Right ventricle myocardium inferior (tissue), 1 donor: ENCODE results near the gene UNC13A. TPM values are rescaled to one million over a fixed set of nuclear protein-coding genes. Genes with fewer than 3 reads are reported as not detected.

ENCODE experiments used
- ATAC-seq: fragments of 200-7000 bp; cut with Tn5 transposase; one replicate; pipeline ENCODE4 v1.9.1; 2020; ENCODE audit warnings: mild to moderate bottlenecking, moderate library complexity
- DNase-seq: peaks from one replicate; pipeline ENCODE4 v3.0.0; 2021; ENCODE audit errors: missing footprints
- intact Hi-C: fragments of 100-400 bp; cut with DNase I; formaldehyde crosslinking; loops from one replicate; pipeline ENCODE4 v1.11.0; 2022
- long read RNA-seq: library from polyadenylated mRNA; unstranded; transcript quantifications from one replicate; pipeline ENCODE4 v2.0.0, GENCODE V29; 2021
- total RNA-seq: library from RNA; stranded (reverse); fragmentation: NEBNext Ultra II Directional; extraction: Animal tissue kit (Norgen Biotek cat#: 25700); gene quantifications from one replicate; pipeline ENCODE4 v1.2.1, GENCODE V29; 2021
- donor health status: DM: no; HTN: yes; CAD: no; lungs with severe emphysema.

The UNC13A gene
- total RNA-seq, result 0.03 TPM
- long read RNA-seq, result 0 reads

GRCh38 chr19:17687857-17688784 lies at the start of gene UNC13A:
Gene UNC13A, minus strand, starts transcription at chr19:17688354. Its CDS starts 155 bp downstream, at chr19:17688199.
- DNase-seq, result peak; percentile 68
- ATAC-seq, result peak; percentile 72
- intact Hi-C loops, result no loop called here

- ATAC-seq (no peak), DNase-seq (no peak)
- intact Hi-C loops, result no loop called here
Observed at GRCh38 chr19:17737690-17738153, 49.6 kb upstream of the UNC13A start.

- intact Hi-C loops, result no loop called here
- ATAC-seq, result no peak
- DNase-seq, result no peak
Observed at GRCh38 chr19:17735410-17735809, 47.3 kb upstream of the UNC13A start.

- intact Hi-C loops, result no loop called here
- DNase-seq (no peak), ATAC-seq (no peak)
Observed at GRCh38 chr19:17734146-17734545, 46.0 kb upstream of the UNC13A start.

GRCh38 chr19:17733127-17733526 lies 45.0 kb upstream of the UNC13A start:
- DNase-seq, result no peak
- intact Hi-C loops, result no loop called here
- no peak for ATAC-seq

- ATAC-seq (no peak), DNase-seq (no peak)
- intact Hi-C loops, result no loop called here
Observed at GRCh38 chr19:17727843-17728242, 39.7 kb upstream of the UNC13A start.

GRCh38 chr19:17726964-17727773 lies 39.0 kb upstream of the UNC13A start:
- DNase-seq (no peak), ATAC-seq (peak; percentile 21)
- intact Hi-C loops, result no loop called here

- intact Hi-C loops, result no loop called here
- no peak for ATAC-seq
- DNase-seq, result no peak
Observed at GRCh38 chr19:17726136-17726741, 38.1 kb upstream of the UNC13A start.

- intact Hi-C loops, result no loop called here
- no peak for DNase-seq
- ATAC-seq, result no peak
Observed at GRCh38 chr19:17725422-17726078, 37.4 kb upstream of the UNC13A start.

- ATAC-seq, result no peak
- intact Hi-C loops, result no loop called here
- no peak for DNase-seq
Observed at GRCh38 chr19:17724655-17725054, 36.5 kb upstream of the UNC13A start.

- no peak for DNase-seq
- intact Hi-C loops, result no loop called here
- ATAC-seq, result no peak
Observed at GRCh38 chr19:17722655-17723240, 34.6 kb upstream of the UNC13A start.

- intact Hi-C loops, result no loop called here
- ATAC-seq (peak; percentile 33), DNase-seq (peak; percentile 79)
Observed at GRCh38 chr19:17721821-17722220, 33.7 kb upstream of the UNC13A start.

- DNase-seq (no peak), ATAC-seq (no peak)
- intact Hi-C loops, result no loop called here
Observed at GRCh38 chr19:17721111-17721628, 33.0 kb upstream of the UNC13A start.

GRCh38 chr19:17720440-17720839 lies 32.3 kb upstream of the UNC13A start:
- intact Hi-C loops, result no loop called here
- ATAC-seq, result no peak
- DNase-seq, result no peak

GRCh38 chr19:17719730-17720400 lies 31.7 kb upstream of the UNC13A start:
- intact Hi-C loops, result loop anchor here (10.0 kb wide), 1 partner anchor 135 kb away; the partner anchor contains the start of gene RPL18A
- DNase-seq, result no peak

GRCh38 chr19:17718947-17719711 lies 31.0 kb upstream of the UNC13A start, which contains the start of gene MAP1S:
Gene MAP1S, plus strand, starts transcription at chr19:17719480. Its CDS starts 23 bp downstream, at chr19:17719503.
- DNase-seq, result peak; percentile 87
- peak; percentile 47 for ATAC-seq
- intact Hi-C loops, result loop anchor here (10.0 kb wide), 1 partner anchor 136 kb away; the partner anchor contains the start of gene RPL18A

More at GRCh38 chr19:17719730-17720400, 31.7 kb upstream of the UNC13A start:
- ATAC-seq, result no peak
